HG03097 (cell line): ENCODE measurements around the gene FPGS.
"Not testable (repeated sequence)": the region's sequence is repeated elsewhere in the genome, so short reads cannot be mapped to it uniquely, and the experiment has no call there.

ENCODE experiments used
- ATAC-seq: cut with Tn5 transposase; IDR thresholded peaks from one replicate; pipeline ENCODE4 v1.9.1; 2021; ENCODE audit not compliant: unreplicated experiment, low FRiP score

The FPGS gene

GRCh38 chr9:127802576-127803443 is at the start of gene FPGS:
Gene FPGS, plus strand, starts transcription at chr9:127802882. Its CDS starts 43 bp downstream, at chr9:127802925.
- ATAC-seq: peak; percentile 56

GRCh38 chr9:127753148-127753547 is 49.5 kb upstream of the FPGS start:
- no peak for ATAC-seq

- no peak for ATAC-seq
These were observed 49.1 kb upstream of the FPGS start for GRCh38 chr9:127753622-127754021.

- ATAC-seq: no peak
These were observed 48.3 kb upstream of the FPGS start for GRCh38 chr9:127754099-127755060.

GRCh38 chr9:127755061-127756060 is 47.3 kb upstream of the FPGS start:
- ATAC-seq: no peak

GRCh38 chr9:127756233-127756632 is 46.4 kb upstream of the FPGS start:
- ATAC-seq: no peak

GRCh38 chr9:127756776-127757175 is 45.9 kb upstream of the FPGS start:
- not testable (repeated sequence) for ATAC-seq

GRCh38 chr9:127758843-127759242 is 43.8 kb upstream of the FPGS start:
- ATAC-seq: no peak

GRCh38 chr9:127761061-127761460 is 41.6 kb upstream of the FPGS start:
- ATAC-seq: no peak

GRCh38 chr9:127761491-127761956 is 41.2 kb upstream of the FPGS start:
- no peak for ATAC-seq

GRCh38 chr9:127762111-127762676 is 40.5 kb upstream of the FPGS start:
- no peak for ATAC-seq

GRCh38 chr9:127763918-127764384 is 38.7 kb upstream of the FPGS start:
- ATAC-seq: no peak

- no peak for ATAC-seq
These were observed 37.3 kb upstream of the FPGS start for GRCh38 chr9:127765418-127765817.

- ATAC-seq: no peak
These were observed 35.3 kb upstream of the FPGS start for GRCh38 chr9:127767410-127767809.

- no peak for ATAC-seq
These were observed 34.8 kb upstream of the FPGS start for GRCh38 chr9:127767909-127768331.

- no peak for ATAC-seq
These were observed 34.0 kb upstream of the FPGS start for GRCh38 chr9:127768698-127769097.

GRCh38 chr9:127769101-127769500 is 33.6 kb upstream of the FPGS start:
- no peak for ATAC-seq

GRCh38 chr9:127769929-127770582 is 32.6 kb upstream of the FPGS start:
- no peak for ATAC-seq

GRCh38 chr9:127770583-127770904 is 32.1 kb upstream of the FPGS start:
- ATAC-seq: no peak
